NCI-H2107 treated with DMSO at 0.1 percent for 48 hours (cell line): ENCODE results near the gene DCAF17.
"Not testable (repeated sequence)": the region's sequence is repeated elsewhere in the genome, so short reads cannot be mapped to it uniquely, and the experiment has no call there.

Experiments
- DNase-seq: peaks from one replicate; lab custom pipeline; 2025; ENCODE audit not compliant: unreplicated experiment; lab: John Stamatoyannopoulos, UW

DCAF17 gene

DNA sequence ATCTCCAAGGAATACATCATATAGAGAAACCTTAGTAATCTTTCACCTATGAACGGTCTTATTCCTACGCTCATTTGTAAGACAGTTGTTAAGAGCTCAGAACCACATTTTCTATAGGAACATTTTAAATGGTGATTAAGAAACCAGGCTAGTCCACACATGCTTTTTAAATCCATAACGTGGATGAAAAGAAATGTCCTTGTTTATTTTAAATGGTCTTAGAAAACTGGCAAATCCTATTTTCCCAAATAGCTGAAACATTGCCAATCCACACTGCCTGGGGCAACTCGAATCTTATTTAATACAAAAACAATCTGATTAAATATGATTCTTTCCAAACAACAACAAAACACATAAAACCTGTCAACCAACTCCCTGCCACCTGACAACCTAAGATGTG is 23.9 kb upstream of the DCAF17 start:
- DNase-seq, result no peak

DNA sequence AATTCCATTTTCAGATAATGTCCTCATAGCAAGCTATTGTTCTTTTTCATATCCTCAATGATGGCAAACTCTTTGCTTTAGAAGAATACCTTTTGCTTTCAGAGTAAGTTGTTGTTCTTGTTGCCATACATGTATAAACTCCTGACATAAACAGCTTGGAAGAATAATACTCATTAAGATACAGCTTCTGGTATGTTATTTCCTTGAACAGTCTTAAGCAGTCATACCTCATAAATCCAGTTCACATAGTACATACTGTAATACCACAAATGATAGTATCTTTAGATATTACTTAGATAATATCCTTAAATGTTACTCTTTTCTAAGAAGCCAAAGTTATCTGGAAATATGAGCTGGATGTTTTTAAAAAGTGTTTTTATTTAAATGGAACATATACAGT is 23.4 kb upstream of the DCAF17 start:
- DNase-seq, result no peak

- no peak for DNase-seq
Measured at GRCh38 chr2:171411214-171411613, 22.8 kb upstream of the DCAF17 start.

DNA sequence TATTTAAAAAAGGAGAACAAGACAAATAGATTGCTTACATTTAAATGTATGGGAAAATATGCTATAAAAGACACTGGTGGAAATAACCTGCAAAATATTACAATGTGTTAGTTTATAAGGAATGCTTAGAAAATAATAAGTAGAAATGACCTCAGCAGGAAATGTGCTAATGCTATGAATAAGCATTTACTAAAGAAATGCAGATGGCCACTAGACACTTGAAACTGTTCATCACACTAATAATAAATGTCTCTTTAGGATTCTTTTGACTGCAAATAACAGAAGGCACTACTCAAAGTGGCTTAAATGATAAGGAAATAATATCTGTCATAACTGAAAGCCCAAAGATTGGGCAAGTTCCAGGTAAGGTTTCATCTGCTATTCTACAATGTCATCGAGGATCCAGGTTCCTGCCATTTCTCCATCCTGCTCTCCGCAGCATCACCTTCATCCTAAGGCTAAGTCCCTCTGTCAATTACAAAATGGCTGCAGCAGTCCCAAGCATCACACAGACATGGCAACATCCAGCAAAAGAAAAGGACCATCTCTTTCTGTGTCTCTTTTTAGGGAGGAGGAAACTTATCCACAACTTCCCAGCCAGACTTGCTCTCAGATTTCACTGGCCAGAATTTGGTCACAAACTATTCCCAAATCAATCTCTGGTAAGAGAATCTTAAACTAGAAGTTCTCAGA is 22.1 kb upstream of the DCAF17 start:
- DNase-seq, result no peak

DNA sequence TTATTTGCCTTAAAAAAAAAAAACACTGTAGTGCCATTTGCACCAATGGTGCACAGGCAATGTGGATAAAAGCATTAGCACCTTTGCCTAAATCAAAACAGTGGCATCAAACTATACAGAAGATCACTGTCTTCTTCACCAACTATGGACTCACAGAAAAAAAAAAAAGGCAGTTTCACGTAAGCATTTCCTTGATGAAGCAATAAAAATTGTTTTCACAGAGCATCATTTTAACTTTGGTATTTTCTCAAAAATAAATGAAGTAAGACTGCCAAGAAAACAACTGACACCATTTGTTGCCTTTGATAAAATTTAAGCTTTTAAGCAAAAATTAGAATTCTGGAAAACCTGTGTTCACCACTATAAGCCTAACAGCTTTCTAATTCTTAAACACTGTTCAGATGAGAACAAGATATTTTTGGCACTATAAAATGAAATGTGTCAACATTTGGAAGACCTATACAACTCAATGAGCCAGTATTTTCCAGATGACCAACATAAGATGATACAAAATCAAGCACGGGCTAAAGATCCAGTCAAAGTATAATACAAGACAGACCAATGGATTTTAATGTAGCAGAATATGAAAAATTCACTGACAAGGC is 21.4 kb upstream of the DCAF17 start:
- DNase-seq, result no peak

GRCh38 chr2:171414645-171415044 is 19.4 kb upstream of the DCAF17 start:
- DNase-seq, result not testable (repeated sequence)

DNA sequence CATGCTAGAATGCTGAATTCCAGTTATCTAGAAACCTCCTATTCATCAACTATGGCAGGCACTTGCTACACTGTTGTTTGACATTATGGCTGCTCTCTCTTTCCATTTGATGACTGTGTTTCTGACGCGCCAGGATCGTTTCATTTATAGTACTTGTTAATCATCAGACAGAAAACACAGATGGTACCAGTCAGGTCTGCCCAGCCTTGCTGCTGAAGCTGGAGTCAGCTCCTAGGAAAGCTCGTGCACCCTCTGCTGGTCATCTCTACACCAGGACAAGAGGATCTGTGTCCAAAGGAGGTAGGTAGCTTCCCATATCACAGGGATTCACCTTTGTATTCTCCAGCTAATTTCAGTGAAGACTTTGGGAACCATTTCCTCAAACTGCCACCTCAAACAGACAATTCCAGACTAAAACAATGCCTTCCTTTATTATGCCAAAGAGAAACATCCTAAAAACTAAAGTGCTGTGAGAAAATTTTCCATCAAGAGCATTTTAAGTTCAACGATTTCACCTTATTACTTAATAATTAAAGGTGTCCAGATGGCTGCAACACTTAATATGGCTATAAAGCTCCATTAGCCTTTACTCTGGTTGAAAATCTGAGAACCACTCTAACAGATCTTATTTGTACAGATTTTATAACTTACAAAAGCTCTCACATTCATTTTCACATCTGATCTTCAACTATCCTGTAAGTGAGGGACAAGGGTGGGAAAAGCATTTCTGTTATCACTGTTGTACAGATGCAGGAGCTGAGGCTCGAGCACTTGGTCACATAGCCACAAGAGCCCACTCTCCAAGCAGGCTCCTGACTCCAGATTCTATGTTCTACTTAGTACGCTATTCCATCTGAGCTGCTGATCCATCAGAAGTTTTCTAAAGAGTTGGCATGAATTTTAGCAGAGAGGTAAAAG is 17.8 kb upstream of the DCAF17 start:
- DNase-seq, result peak; percentile 87

- DNase-seq, result no peak
Measured at GRCh38 chr2:171419333-171419732, 14.7 kb upstream of the DCAF17 start.

- no peak for DNase-seq
Measured at GRCh38 chr2:171420728-171421563, 13.1 kb upstream of the DCAF17 start.

- DNase-seq, result not testable (repeated sequence)
Measured at GRCh38 chr2:171422710-171423495, 11.1 kb upstream of the DCAF17 start.

GRCh38 chr2:171430516-171431410 is 3.3 kb upstream of the DCAF17 start:
- DNase-seq, result no peak

DNA sequence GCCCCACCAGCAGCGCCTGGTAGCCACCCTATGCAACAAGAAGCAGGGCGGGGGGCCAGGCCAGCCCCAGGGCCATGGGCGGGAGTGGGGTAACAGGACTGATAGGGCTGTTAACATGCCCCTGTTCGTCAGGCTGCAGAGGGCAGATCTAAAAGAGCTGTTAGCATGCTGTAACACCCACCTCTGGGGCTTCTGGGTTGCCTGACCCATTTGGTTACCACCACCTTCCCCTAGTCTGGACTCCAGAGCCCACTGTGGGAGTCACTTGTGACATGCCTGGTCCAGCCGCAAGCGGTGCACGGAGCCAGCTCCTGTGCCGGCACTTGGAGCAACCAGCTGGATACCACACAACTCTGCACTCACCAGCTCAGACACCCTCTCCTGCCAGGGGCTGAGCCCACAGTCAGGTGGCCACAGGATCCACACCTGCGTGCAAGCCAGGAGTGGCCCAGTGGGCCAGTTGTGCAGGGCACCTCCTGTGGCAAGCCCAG is 2.3 kb upstream of the DCAF17 start:
- no peak for DNase-seq

DNA sequence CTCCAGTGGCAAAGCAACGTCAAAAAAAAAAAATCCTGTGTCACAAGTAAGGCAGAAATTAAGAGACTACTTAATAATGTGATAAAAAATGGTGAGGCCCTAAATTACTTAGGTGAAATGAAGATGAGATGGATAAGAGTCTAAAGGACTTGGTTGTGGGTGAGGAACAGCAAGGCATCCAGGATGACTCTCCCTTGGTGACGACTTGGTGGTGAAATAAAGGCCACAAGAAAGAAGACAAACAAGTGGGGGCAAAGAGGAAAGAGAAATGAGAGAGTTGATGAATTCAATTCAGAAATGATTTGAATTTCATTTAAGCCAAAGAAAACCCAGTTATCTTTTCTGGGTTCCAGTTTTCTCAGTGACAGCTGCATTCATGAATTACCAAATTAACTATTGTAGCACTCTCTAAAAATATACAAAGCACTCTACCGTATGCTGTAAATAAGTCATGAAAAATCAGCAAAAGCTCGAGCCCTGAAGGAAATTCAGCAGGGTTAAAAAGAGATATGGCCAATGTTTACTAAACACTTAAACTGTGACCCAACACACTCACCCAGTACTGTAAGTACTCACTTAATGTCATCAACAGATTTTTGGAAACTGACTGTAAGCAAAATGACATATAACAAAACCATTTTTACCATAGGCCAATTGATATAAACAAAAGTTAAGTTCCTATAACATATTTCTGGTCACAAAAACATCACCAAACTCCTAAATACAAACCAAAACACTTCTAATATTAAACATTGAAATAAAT is 1.6 kb upstream of the DCAF17 start:
- no peak for DNase-seq

- DNase-seq, result peak; percentile 43
Measured at GRCh38 chr2:171432969-171433762, 860 bp upstream of the DCAF17 start.

DNA sequence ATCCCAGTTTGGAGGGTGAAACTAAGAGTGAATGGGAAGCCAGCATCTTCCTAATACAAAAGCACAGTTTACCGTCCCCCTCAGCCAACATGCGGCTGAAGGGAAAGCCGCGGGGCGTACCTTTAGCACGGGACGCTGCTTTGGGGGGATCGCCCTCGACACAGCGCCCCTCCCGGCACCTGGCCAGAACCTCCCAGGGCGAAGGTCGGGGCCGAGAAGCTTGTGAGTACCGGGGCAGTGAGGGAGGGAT is 338 bp upstream of the DCAF17 start, which contains the start of gene METTL8:
Gene METTL8 (minus strand): TSS at position 228 of the 250 bp plus-strand sequence. CDS start 41,805 bp downstream, outside the sequence.
- no peak for DNase-seq

- no peak for DNase-seq
Measured at GRCh38 chr2:171436307-171436706, 2.3 kb downstream of the DCAF17 start.

DNA sequence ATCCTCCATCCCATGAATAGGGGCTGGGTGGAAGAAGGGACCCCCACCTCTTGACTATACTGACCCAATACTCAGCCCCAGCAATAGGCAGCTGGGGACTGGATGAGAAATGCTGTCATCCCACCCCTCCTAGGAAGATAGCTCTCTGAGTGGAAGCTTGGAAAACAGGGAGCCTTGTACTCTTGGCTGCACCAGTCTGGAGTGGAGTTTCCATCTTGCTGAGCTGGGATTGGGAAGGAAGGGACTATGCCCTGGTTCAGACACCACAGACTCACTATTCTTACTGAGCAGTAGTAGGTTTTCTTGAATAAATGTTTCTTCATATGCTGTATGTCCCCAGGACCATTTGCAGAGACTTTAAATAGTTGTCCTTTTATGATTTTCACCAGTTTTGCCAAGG is 7.4 kb downstream of the DCAF17 start:
- DNase-seq, result no peak

- DNase-seq, result no peak
Measured at GRCh38 chr2:171447675-171448074, 13.6 kb downstream of the DCAF17 start.
